Retinal pigment epithelial cell (primary cell): ENCODE measurements around the gene ZNF683.

Experiments
- DNase-seq: peaks from one replicate; pipeline ENCODE4 v3.0.0-alpha.2; 2010; ENCODE audit warnings: low read depth
- H3K4me3 ChIP-seq: 2 replicates; pipeline ENCODE4 v1.5.1; 2011; ENCODE audit warnings: mild to moderate bottlenecking, low read length, control low read depth, moderate library complexity
- TF ChIP-seq, protein P1 (sequence below): conservative IDR thresholded peaks from 2 replicates; pipeline ENCODE4 v1.5.1; 2011; ENCODE audit warnings: low read depth, low read length, control low read depth, inconsistent platforms

ZNF683 gene

GRCh38 chr1:26317146-26317545, 55.4 kb downstream of the ZNF683 start:
- no peak overlapping the region for H3K4me3 ChIP-seq
- TF ChIP-seq, protein P1, sequence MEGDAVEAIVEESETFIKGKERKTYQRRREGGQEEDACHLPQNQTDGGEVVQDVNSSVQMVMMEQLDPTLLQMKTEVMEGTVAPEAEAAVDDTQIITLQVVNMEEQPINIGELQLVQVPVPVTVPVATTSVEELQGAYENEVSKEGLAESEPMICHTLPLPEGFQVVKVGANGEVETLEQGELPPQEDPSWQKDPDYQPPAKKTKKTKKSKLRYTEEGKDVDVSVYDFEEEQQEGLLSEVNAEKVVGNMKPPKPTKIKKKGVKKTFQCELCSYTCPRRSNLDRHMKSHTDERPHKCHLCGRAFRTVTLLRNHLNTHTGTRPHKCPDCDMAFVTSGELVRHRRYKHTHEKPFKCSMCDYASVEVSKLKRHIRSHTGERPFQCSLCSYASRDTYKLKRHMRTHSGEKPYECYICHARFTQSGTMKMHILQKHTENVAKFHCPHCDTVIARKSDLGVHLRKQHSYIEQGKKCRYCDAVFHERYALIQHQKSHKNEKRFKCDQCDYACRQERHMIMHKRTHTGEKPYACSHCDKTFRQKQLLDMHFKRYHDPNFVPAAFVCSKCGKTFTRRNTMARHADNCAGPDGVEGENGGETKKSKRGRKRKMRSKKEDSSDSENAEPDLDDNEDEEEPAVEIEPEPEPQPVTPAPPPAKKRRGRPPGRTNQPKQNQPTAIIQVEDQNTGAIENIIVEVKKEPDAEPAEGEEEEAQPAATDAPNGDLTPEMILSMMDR = no peak
- DNase-seq = no peak

DNA sequence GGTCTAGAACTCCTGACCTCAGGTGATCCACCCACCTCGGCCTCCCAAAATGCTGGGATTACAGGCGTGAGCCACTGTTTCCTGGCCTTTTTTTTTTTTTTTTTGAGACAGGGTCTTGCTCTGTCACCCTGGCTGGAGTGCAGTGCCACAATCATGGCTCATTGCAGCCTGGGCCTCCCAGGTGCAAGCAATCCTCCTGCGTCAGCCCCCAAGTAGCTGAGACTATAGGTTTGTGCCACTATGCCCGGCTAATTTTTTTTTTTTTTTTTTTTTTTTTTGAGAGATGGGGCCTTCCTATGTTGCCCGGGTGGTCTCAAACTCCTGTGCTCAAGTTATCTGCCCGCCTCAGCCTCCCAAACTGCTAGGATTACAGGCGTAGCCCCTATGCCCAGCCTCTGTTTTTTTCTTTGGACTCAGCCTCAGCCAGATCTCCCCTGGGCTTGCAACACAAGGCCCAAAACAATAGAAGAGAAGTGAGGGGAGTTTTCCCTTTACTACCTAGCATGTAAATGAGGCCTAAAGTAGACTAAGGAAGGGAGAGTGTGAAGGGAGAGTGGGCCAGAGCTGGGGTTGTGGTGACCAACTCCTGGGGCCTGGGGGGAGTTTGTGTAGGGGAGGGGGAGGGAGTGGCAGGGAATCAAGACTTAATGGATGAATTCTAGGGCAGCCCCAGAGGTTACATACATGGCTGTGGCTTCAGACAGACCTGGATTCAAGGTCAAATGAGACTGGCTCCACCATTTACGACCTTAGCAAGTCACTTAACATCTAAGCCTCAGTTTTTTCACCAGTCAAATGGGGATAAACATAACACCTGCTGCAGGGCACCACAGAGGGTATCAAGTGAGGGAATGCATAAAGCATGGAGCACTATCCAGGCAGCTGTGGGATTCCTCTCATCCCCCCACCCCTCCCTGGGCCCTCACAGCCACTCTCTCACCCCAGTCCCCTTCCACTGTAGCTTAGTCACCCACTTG, 56.4 kb downstream of the ZNF683 start:
- DNase-seq = no peak
- TF ChIP-seq, protein P1 = no peak
- H3K4me3 ChIP-seq = no peak overlapping the region

DNA sequence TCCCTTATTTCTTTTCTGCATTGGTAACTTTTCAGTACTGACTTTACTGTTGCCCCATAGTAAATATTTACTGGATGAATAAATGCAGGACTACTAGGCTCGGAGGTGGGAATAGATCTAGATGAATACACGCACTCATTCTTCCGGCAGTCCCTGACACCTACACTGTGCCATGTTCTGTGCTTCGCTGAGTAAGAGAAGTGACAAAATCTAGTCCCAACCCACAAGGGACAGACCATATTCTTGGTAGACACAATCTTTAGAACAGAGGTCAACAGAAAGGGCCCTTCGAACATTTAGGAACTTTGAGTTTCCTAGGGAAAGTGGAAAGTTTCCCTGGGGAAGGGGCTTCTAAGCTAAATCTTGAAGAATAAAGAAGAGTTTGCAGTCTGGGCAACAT, 58.0 kb downstream of the ZNF683 start:
- no peak overlapping the region for H3K4me3 ChIP-seq
- DNase-seq = no peak
- TF ChIP-seq, protein P1 = no peak
